Parathyroid adenoma (tissue), 2 donors: ENCODE measurements around the gene ANGEL2.

Experiments
- H2AFZ ChIP-seq: fragments of 300-600 bp; sonication (generic); one replicate; pipeline ENCODE4 v1.7.0; 2017; ENCODE audit warnings: antibody characterized with exemption, mild to moderate bottlenecking
- H3K27ac ChIP-seq: fragments of 300-600 bp; sonication (generic); one replicate; pipeline ENCODE4 v1.7.0; 2017
- H3K27me3 ChIP-seq: fragments of 300-600 bp; sonication (generic); one replicate; pipeline ENCODE4 v1.7.0; 2017; ENCODE audit warnings: low read length; ENCODE audit not compliant: control insufficient read depth, insufficient read depth
- H3K36me3 ChIP-seq: fragments of 300-600 bp; sonication (generic); one replicate; pipeline ENCODE4 v1.7.0; 2017; ENCODE audit warnings: low read length; ENCODE audit not compliant: control insufficient read depth, insufficient read depth
- H3K4me1 ChIP-seq: fragments of 300-600 bp; sonication (generic); one replicate; pipeline ENCODE4 v1.7.0; 2017; ENCODE audit warnings: control low read depth
- H3K4me2 ChIP-seq: fragments of 300-600 bp; sonication (generic); one replicate; pipeline ENCODE4 v1.7.0; 2017; ENCODE audit warnings: low read length
- H3K4me3 ChIP-seq: fragments of 300-600 bp; sonication (generic); one replicate; pipeline ENCODE4 v1.7.0; 2017; ENCODE audit warnings: low read depth, low read length
- H3K79me2 ChIP-seq: fragments of 300-600 bp; sonication (generic); one replicate; pipeline ENCODE4 v1.7.0; 2017; ENCODE audit warnings: control low read depth
- H3K9ac ChIP-seq: fragments of 300-600 bp; sonication (generic); one replicate; pipeline ENCODE4 v1.7.0; 2017; ENCODE audit warnings: mild to moderate bottlenecking
- H3K9me3 ChIP-seq: fragments of 300-600 bp; sonication (generic); one replicate; pipeline ENCODE4 v1.7.0; 2017; ENCODE audit warnings: low read length; ENCODE audit not compliant: control insufficient read depth
- CTCF ChIP-seq: fragments of 300-600 bp; sonication (generic); IDR thresholded peaks from one replicate; pipeline ENCODE4 v1.7.0; 2017; ENCODE audit warnings: antibody characterized with exemption, mild to moderate bottlenecking
- donor health status: primary hyperparathyroidism.

ANGEL2 gene

GRCh38 chr1:212981025-212981495 is 34.6 kb downstream of the ANGEL2 start:
- no peak overlapping the region for H3K27ac ChIP-seq

GRCh38 chr1:212980123-212980785 is 35.4 kb downstream of the ANGEL2 start:
- TF ChIP-seq CTCF = no peak
- H3K36me3 ChIP-seq = no peaks in the 10 kb centered on the region
- H3K4me3 ChIP-seq = no peak overlapping the region
- H2AFZ ChIP-seq = no peak overlapping the region
- no peaks in the 10 kb centered on the region for H3K9me3 ChIP-seq
- no peaks in the 10 kb centered on the region for H3K4me1 ChIP-seq
- H3K27ac ChIP-seq = no peak overlapping the region
- no peak overlapping the region for H3K9ac ChIP-seq
- H3K4me2 ChIP-seq = no peak overlapping the region
- H3K79me2 ChIP-seq = no peaks in the 10 kb centered on the region
- H3K27me3 ChIP-seq = no peaks in the 10 kb centered on the region

More at GRCh38 chr1:212981025-212981495, 34.6 kb downstream of the ANGEL2 start:
- Histone ChIP-seq H3K4me1 (no peaks in the 10 kb centered on the region), H3K9ac (no peak overlapping the region), H3K4me2 (no peak overlapping the region), H3K27me3 (no peaks in the 10 kb centered on the region), H3K9me3 (no peaks in the 10 kb centered on the region), H3K36me3 (no peaks in the 10 kb centered on the region), H3K79me2 (no peaks in the 10 kb centered on the region), H2AFZ (peak overlapping the region; percentile 56), H3K4me3 (no peak overlapping the region)
- no peak for TF ChIP-seq CTCF

- Histone ChIP-seq H3K9me3 (no peaks in the 10 kb centered on the region), H3K79me2 (no peaks in the 10 kb centered on the region), H3K27me3 (no peaks in the 10 kb centered on the region), H2AFZ (no peak overlapping the region), H3K36me3 (no peaks in the 10 kb centered on the region), H3K27ac (no peak overlapping the region), H3K4me1 (no peaks in the 10 kb centered on the region), H3K9ac (no peak overlapping the region), H3K4me2 (no peak overlapping the region), H3K4me3 (no peak overlapping the region)
- no peak for TF ChIP-seq CTCF
Measured at GRCh38 chr1:212979340-212980122, 36.1 kb downstream of the ANGEL2 start.

- Histone ChIP-seq H3K27ac (no peak overlapping the region), H3K4me2 (no peak overlapping the region), H3K9me3 (no peaks in the 10 kb centered on the region), H3K4me3 (no peak overlapping the region), H2AFZ (no peak overlapping the region), H3K4me1 (no peaks in the 10 kb centered on the region), H3K27me3 (no peaks in the 10 kb centered on the region), H3K9ac (no peak overlapping the region), H3K79me2 (no peaks in the 10 kb centered on the region), H3K36me3 (no peaks in the 10 kb centered on the region)
- no peak for TF ChIP-seq CTCF
Measured at GRCh38 chr1:212977781-212978645, 37.7 kb downstream of the ANGEL2 start.
